ENCODE data around the gene PRR5L. TPM values are rescaled to one million over a fixed set of nuclear protein-coding genes. Genes with fewer than 3 reads are reported as not detected.

Gene PRR5L
- total RNA-seq, 1 donor from 2014 or later: 14.7 TPM

GRCh38 chr11:36282926-36283325, 13.2 kb upstream of the PRR5L start:
- Histone ChIP-seq H3K36me3 (no peaks in the 10 kb centered on the region), H3K9me3 (ENCODE audit: low read depth) (no peaks in the 10 kb centered on the region), H3K4me3 (no peak overlapping the region), H3K27ac (no peak overlapping the region), H3K4me2 (no peak overlapping the region), H3K79me2 (ENCODE audit: low read depth) (peaks cover 18% of the 10 kb centered on the region), H3K27me3 (no peaks in the 10 kb centered on the region), H3F3A (ENCODE audit: low read depth) (peaks cover 14% of the 10 kb centered on the region), H4K20me1 (ENCODE audit: low read depth) (no peaks in the 10 kb centered on the region), H3K9ac (no peak overlapping the region), H2AFZ (replicated peaks) (no peak overlapping the region), H3K4me1 (peaks cover 11% of the 10 kb centered on the region)
- peaks cover 20% of the 10 kb centered on the region for H3K9me3 Mint-ChIP-seq
- H3K4me3 Mint-ChIP-seq: no peak overlapping the region
- H3K27ac Mint-ChIP-seq: no peak overlapping the region
- H3K27me3 Mint-ChIP-seq (ENCODE audit: insufficient read depth, low read depth): no peaks in the 10 kb centered on the region
- DNase-seq (ENCODE audit: low spot score): no peak
- peaks cover 12% of the 10 kb centered on the region for H3K36me3 Mint-ChIP-seq
- TF ChIP-seq EZH2 (IDR thresholded peaks at IDR 0.05): no peak
- no peak for TF ChIP-seq CTCF (IDR thresholded peaks at IDR 0.05)
- no peak for TF ChIP-seq EZH2phosphoT487 (IDR thresholded peaks at IDR 0.05)
- H3K4me1 Mint-ChIP-seq: peaks cover 28% of the 10 kb centered on the region

- no peaks in the 10 kb centered on the region for H3K9me3 Mint-ChIP-seq
- peak overlapping the region; percentile 80 for H3K4me2 ChIP-seq
- H4K20me1 ChIP-seq (ENCODE audit: low read depth): no peaks in the 10 kb centered on the region
- peaks cover 20% of the 10 kb centered on the region for H3K27me3 ChIP-seq
- peak overlapping the region; percentile 79 for H3K4me3 ChIP-seq
- H3K36me3 Mint-ChIP-seq: no peaks in the 10 kb centered on the region
- peaks cover 20% of the 10 kb centered on the region for H3K4me1 Mint-ChIP-seq
- peaks cover 14% of the 10 kb centered on the region for H3F3A ChIP-seq (ENCODE audit: low read depth)
- H3K4me1 ChIP-seq: peaks cover 5% of the 10 kb centered on the region
- H3K27ac Mint-ChIP-seq: peak overlapping the region; percentile 79
- H3K79me2 ChIP-seq (ENCODE audit: low read depth): peaks cover 9% of the 10 kb centered on the region
- no peak for TF ChIP-seq EZH2 (IDR thresholded peaks at IDR 0.05)
- no peak for TF ChIP-seq EZH2phosphoT487 (IDR thresholded peaks at IDR 0.05)
- no peak for TF ChIP-seq CTCF (IDR thresholded peaks at IDR 0.05)
- H3K9ac ChIP-seq: peak overlapping the region; percentile 33
- H3K27ac ChIP-seq: no peak overlapping the region
- H3K36me3 ChIP-seq: no peaks in the 10 kb centered on the region
- peak overlapping the region; percentile 95 for H3K4me3 Mint-ChIP-seq
- H3K9me3 ChIP-seq (ENCODE audit: low read depth): no peaks in the 10 kb centered on the region
- peaks cover 4% of the 10 kb centered on the region for H3K27me3 Mint-ChIP-seq (ENCODE audit: insufficient read depth, low read depth)
- peak overlapping the region; percentile 51 for H2AFZ ChIP-seq (replicated peaks)
- no peak for DNase-seq (ENCODE audit: low spot score)
Observed at GRCh38 chr11:36288442-36289225, 7.5 kb upstream of the PRR5L start.

GRCh38 chr11:36289226-36289852, 6.7 kb upstream of the PRR5L start, which contains the start of gene COMMD9:
TSS of gene COMMD9 (minus strand) at chr11:36289424. CDS start at chr11:36289412, 12 bp downstream.
- peaks cover 14% of the 10 kb centered on the region for H3F3A ChIP-seq (ENCODE audit: low read depth)
- TF ChIP-seq CTCF (IDR thresholded peaks at IDR 0.05) (no peak), EZH2phosphoT487 (IDR thresholded peaks at IDR 0.05) (no peak), EZH2 (IDR thresholded peaks at IDR 0.05) (no peak)
- H3K9me3 Mint-ChIP-seq: no peaks in the 10 kb centered on the region
- H3K36me3 ChIP-seq: no peaks in the 10 kb centered on the region
- no peaks in the 10 kb centered on the region for H4K20me1 ChIP-seq (ENCODE audit: low read depth)
- peak within 1 kb of the TSS; percentile 87 for H3K27ac Mint-ChIP-seq
- H3K27me3 Mint-ChIP-seq (ENCODE audit: insufficient read depth, low read depth): peaks cover 4% of the 10 kb centered on the region
- peak within 1 kb of the TSS; percentile 79 for H3K4me3 ChIP-seq
- H3K79me2 ChIP-seq (ENCODE audit: low read depth): peaks cover 9% of the 10 kb centered on the region
- H3K9ac ChIP-seq: peak within 1 kb of the TSS; percentile 33
- H3K4me1 ChIP-seq: peaks cover 5% of the 10 kb centered on the region
- no peaks in the 10 kb centered on the region for H3K9me3 ChIP-seq (ENCODE audit: low read depth)
- peak; percentile 97 for DNase-seq (ENCODE audit: low spot score)
- H3K4me3 Mint-ChIP-seq: peak within 1 kb of the TSS; percentile 95
- peak within 1 kb of the TSS; percentile 80 for H3K4me2 ChIP-seq
- H3K27me3 ChIP-seq: peaks cover 20% of the 10 kb centered on the region
- H2AFZ ChIP-seq (replicated peaks): peak within 1 kb of the TSS; percentile 51
- H3K36me3 Mint-ChIP-seq: no peaks in the 10 kb centered on the region
- peaks cover 20% of the 10 kb centered on the region for H3K4me1 Mint-ChIP-seq
- H3K27ac ChIP-seq: no peak within 1 kb of the TSS

Measured in neural progenitor cell (in vitro differentiated cells).